SU-DHL-6 (cell line): ENCODE measurements around the gene MRPL27.

Experiments used
- CTCF ChIP-seq: fragments of 200-600 bp; sonication (generic); IDR thresholded peaks from one replicate; pipeline ENCODE4 v1.5.1; 2017; ENCODE audit warnings: antibody characterized with exemption, mild to moderate bottlenecking, low read length, moderate library complexity; ENCODE audit not compliant: insufficient read depth, poor library complexity, severe bottlenecking
- EZH2phosphoT487 ChIP-seq: fragments of 200-600 bp; sonication (generic), shearing (Covaris generic); conservative IDR thresholded peaks from 2 replicates; pipeline ENCODE4 v1.6.1; 2018; ENCODE audit warnings: mild to moderate bottlenecking, antibody characterized with exemption, low read length, moderate library complexity, mixed read lengths

GRCh38 chr17:50362661-50363060 lies 10.3 kb downstream of the MRPL27 start:
- no peak for TF ChIP-seq CTCF
- TF ChIP-seq EZH2phosphoT487: no peak
